ENCODE results near the gene SLC44A3. TPM values are rescaled to one million over a fixed set of nuclear protein-coding genes. Genes with fewer than 3 reads are reported as not detected.

SLC44A3 gene
- total and polyA plus RNA-seq, 2 of the 8 experiments (the other 6 are each of a cell fraction or from before 2014, with no cell fraction given), result 4.2 to 5.0 TPM

- TF ChIP-seq, protein P1, sequence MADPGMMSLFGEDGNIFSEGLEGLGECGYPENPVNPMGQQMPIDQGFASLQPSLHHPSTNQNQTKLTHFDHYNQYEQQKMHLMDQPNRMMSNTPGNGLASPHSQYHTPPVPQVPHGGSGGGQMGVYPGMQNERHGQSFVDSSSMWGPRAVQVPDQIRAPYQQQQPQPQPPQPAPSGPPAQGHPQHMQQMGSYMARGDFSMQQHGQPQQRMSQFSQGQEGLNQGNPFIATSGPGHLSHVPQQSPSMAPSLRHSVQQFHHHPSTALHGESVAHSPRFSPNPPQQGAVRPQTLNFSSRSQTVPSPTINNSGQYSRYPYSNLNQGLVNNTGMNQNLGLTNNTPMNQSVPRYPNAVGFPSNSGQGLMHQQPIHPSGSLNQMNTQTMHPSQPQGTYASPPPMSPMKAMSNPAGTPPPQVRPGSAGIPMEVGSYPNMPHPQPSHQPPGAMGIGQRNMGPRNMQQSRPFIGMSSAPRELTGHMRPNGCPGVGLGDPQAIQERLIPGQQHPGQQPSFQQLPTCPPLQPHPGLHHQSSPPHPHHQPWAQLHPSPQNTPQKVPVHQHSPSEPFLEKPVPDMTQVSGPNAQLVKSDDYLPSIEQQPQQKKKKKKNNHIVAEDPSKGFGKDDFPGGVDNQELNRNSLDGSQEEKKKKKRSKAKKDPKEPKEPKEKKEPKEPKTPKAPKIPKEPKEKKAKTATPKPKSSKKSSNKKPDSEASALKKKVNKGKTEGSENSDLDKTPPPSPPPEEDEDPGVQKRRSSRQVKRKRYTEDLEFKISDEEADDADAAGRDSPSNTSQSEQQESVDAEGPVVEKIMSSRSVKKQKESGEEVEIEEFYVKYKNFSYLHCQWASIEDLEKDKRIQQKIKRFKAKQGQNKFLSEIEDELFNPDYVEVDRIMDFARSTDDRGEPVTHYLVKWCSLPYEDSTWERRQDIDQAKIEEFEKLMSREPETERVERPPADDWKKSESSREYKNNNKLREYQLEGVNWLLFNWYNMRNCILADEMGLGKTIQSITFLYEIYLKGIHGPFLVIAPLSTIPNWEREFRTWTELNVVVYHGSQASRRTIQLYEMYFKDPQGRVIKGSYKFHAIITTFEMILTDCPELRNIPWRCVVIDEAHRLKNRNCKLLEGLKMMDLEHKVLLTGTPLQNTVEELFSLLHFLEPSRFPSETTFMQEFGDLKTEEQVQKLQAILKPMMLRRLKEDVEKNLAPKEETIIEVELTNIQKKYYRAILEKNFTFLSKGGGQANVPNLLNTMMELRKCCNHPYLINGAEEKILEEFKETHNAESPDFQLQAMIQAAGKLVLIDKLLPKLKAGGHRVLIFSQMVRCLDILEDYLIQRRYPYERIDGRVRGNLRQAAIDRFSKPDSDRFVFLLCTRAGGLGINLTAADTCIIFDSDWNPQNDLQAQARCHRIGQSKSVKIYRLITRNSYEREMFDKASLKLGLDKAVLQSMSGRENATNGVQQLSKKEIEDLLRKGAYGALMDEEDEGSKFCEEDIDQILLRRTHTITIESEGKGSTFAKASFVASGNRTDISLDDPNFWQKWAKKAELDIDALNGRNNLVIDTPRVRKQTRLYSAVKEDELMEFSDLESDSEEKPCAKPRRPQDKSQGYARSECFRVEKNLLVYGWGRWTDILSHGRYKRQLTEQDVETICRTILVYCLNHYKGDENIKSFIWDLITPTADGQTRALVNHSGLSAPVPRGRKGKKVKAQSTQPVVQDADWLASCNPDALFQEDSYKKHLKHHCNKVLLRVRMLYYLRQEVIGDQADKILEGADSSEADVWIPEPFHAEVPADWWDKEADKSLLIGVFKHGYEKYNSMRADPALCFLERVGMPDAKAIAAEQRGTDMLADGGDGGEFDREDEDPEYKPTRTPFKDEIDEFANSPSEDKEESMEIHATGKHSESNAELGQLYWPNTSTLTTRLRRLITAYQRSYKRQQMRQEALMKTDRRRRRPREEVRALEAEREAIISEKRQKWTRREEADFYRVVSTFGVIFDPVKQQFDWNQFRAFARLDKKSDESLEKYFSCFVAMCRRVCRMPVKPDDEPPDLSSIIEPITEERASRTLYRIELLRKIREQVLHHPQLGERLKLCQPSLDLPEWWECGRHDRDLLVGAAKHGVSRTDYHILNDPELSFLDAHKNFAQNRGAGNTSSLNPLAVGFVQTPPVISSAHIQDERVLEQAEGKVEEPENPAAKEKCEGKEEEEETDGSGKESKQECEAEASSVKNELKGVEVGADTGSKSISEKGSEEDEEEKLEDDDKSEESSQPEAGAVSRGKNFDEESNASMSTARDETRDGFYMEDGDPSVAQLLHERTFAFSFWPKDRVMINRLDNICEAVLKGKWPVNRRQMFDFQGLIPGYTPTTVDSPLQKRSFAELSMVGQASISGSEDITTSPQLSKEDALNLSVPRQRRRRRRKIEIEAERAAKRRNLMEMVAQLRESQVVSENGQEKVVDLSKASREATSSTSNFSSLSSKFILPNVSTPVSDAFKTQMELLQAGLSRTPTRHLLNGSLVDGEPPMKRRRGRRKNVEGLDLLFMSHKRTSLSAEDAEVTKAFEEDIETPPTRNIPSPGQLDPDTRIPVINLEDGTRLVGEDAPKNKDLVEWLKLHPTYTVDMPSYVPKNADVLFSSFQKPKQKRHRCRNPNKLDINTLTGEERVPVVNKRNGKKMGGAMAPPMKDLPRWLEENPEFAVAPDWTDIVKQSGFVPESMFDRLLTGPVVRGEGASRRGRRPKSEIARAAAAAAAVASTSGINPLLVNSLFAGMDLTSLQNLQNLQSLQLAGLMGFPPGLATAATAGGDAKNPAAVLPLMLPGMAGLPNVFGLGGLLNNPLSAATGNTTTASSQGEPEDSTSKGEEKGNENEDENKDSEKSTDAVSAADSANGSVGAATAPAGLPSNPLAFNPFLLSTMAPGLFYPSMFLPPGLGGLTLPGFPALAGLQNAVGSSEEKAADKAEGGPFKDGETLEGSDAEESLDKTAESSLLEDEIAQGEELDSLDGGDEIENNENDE (IDR thresholded peaks at IDR 0.05; ENCODE audit: insufficient replicate concordance, low read length), result no peak
- TF ChIP-seq, protein P2, sequence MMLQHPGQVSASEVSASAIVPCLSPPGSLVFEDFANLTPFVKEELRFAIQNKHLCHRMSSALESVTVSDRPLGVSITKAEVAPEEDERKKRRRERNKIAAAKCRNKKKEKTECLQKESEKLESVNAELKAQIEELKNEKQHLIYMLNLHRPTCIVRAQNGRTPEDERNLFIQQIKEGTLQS (IDR thresholded peaks at IDR 0.05; ENCODE audit: insufficient read depth, low read depth, low read length), result no peak
Observed at GRCh38 chr1:94846308-94846707, 26.2 kb downstream of the SLC44A3 start (continued).

Measured in H1 (cell line).